ENCODE data around the gene LIPK. TPM values are rescaled to one million over a fixed set of nuclear protein-coding genes. Genes with fewer than 3 reads are reported as not detected.
"Not testable (repeated sequence)": the region's sequence is repeated elsewhere in the genome, so short reads cannot be mapped to it uniquely, and the experiment has no call there.

Gene LIPK
- total RNA-seq, 1 donor from 2014 or later = not detected

- no peak overlapping the region for H3K27ac ChIP-seq
- H3K36me3 ChIP-seq = no peaks in the 10 kb centered on the region
- no peaks in the 10 kb centered on the region for H3K4me1 ChIP-seq
- intact Hi-C loops (cut with DNase I) = no loop called here
- no peak overlapping the region for H3K4me3 ChIP-seq
- peak; percentile 48 for ATAC-seq
- no peak for TF ChIP-seq CTCF (IDR thresholded peaks at IDR 0.05)
- H3K9me3 ChIP-seq = no peaks in the 10 kb centered on the region
- no peak for DNase-seq
- H3K27me3 ChIP-seq = peaks cover 6% of the 10 kb centered on the region
These were observed 19.7 kb downstream of the LIPK start for GRCh38 chr10:88725798-88726197.

GRCh38 chr10:88728107-88728763 lies 22.2 kb downstream of the LIPK start:
- Histone ChIP-seq H3K27ac (no peak overlapping the region), H3K4me1 (no peaks in the 10 kb centered on the region), H3K9me3 (no peaks in the 10 kb centered on the region), H3K36me3 (no peaks in the 10 kb centered on the region), H3K27me3 (no peaks in the 10 kb centered on the region), H3K4me3 (no peak overlapping the region)
- peak; percentile 68 for DNase-seq
- peak; percentile 70 for ATAC-seq
- peak; percentile 16 for TF ChIP-seq CTCF (IDR thresholded peaks at IDR 0.05)
- intact Hi-C loops (cut with DNase I) = no loop called here

- no peaks in the 10 kb centered on the region for H3K27me3 ChIP-seq
- no peak overlapping the region for H3K4me3 ChIP-seq
- H3K27ac ChIP-seq = no peak overlapping the region
- no peak for ATAC-seq
- no peaks in the 10 kb centered on the region for H3K9me3 ChIP-seq
- H3K36me3 ChIP-seq = no peaks in the 10 kb centered on the region
- no peak for TF ChIP-seq CTCF (IDR thresholded peaks at IDR 0.05)
- no peaks in the 10 kb centered on the region for H3K4me1 ChIP-seq
- intact Hi-C loops (cut with DNase I) = no loop called here
- DNase-seq = no peak
These were observed 24.8 kb downstream of the LIPK start for GRCh38 chr10:88730864-88731263.

GRCh38 chr10:88731296-88731695 lies 25.2 kb downstream of the LIPK start:
- ATAC-seq (peak; percentile 93), DNase-seq (peak; percentile 75)
- no peaks in the 10 kb centered on the region for H3K27me3 ChIP-seq
- no peaks in the 10 kb centered on the region for H3K4me1 ChIP-seq
- no peak for TF ChIP-seq CTCF (IDR thresholded peaks at IDR 0.05)
- no peak overlapping the region for H3K4me3 ChIP-seq
- no peaks in the 10 kb centered on the region for H3K9me3 ChIP-seq
- no peak overlapping the region for H3K27ac ChIP-seq
- no peaks in the 10 kb centered on the region for H3K36me3 ChIP-seq
- intact Hi-C loops (cut with DNase I) = no loop called here

GRCh38 chr10:88733215-88733614 lies 27.2 kb downstream of the LIPK start:
- Histone ChIP-seq H3K4me1 (no peaks in the 10 kb centered on the region), H3K27ac (no peak overlapping the region), H3K27me3 (no peaks in the 10 kb centered on the region), H3K4me3 (no peak overlapping the region), H3K9me3 (no peaks in the 10 kb centered on the region), H3K36me3 (no peaks in the 10 kb centered on the region)
- ATAC-seq (no peak), DNase-seq (no peak)
- no peak for TF ChIP-seq CTCF (IDR thresholded peaks at IDR 0.05)
- intact Hi-C loops (cut with DNase I) = no loop called here

- no peak for ATAC-seq
- intact Hi-C loops (cut with DNase I) = no loop called here
- Histone ChIP-seq H3K27me3 (no peaks in the 10 kb centered on the region), H3K4me3 (no peak overlapping the region), H3K4me1 (no peaks in the 10 kb centered on the region), H3K27ac (no peak overlapping the region), H3K36me3 (no peaks in the 10 kb centered on the region), H3K9me3 (no peaks in the 10 kb centered on the region)
- TF ChIP-seq CTCF (IDR thresholded peaks at IDR 0.05) = no peak
- DNase-seq = no peak
These were observed 29.6 kb downstream of the LIPK start for GRCh38 chr10:88735661-88736060.

GRCh38 chr10:88741921-88742320 lies 35.9 kb downstream of the LIPK start:
- H3K9me3 ChIP-seq; intact Hi-C loops (cut with DNase I); H3K4me1 ChIP-seq; H3K4me3 ChIP-seq; DNase-seq; H3K36me3 ChIP-seq; H3K27ac ChIP-seq; ATAC-seq; H3K27me3 ChIP-seq: not testable (repeated sequence)

Measured in upper lobe of right lung (tissue), 1 donor.